Measurements from ENCODE around the gene ATP13A1. TPM values are rescaled to one million over a fixed set of nuclear protein-coding genes. Genes with fewer than 3 reads are reported as not detected.

ATP13A1 gene
- total RNA-seq, 2 experiments from 2014 or later: 114 to 131 TPM

GRCh38 chr19:19633711-19634515, 29.6 kb downstream of the ATP13A1 start:
- H3K27me3 Mint-ChIP-seq: no peaks in the 10 kb centered on the region
- DNase-seq (no peak), ATAC-seq (no peak)
- peaks cover 17% of the 10 kb centered on the region for H3K4me1 Mint-ChIP-seq
- H3K4me3 Mint-ChIP-seq: no peak overlapping the region
- CTCF ChIA-PET: interaction anchor here (1.1 kb wide), 1 partner anchor 105 kb away, joined by 3 read pairs; the partner anchor contains the start of gene YJEFN3
- no peaks in the 10 kb centered on the region for H3K9me3 Mint-ChIP-seq (ENCODE audit: low read depth)
- peaks cover 51% of the 10 kb centered on the region for H3K36me3 Mint-ChIP-seq
- no peak overlapping the region for H3K27ac Mint-ChIP-seq

GRCh38 chr19:19632661-19633060, 30.8 kb downstream of the ATP13A1 start:
- Mint-ChIP-seq H3K27ac (peak overlapping the region; percentile 30), H3K27me3 (no peaks in the 10 kb centered on the region), H3K4me3 (no peak overlapping the region), H3K36me3 (peaks cover 48% of the 10 kb centered on the region), H3K4me1 (peaks cover 20% of the 10 kb centered on the region), H3K9me3 (ENCODE audit: low read depth) (no peaks in the 10 kb centered on the region)
- no peak for DNase-seq
- no peak for ATAC-seq
- CTCF ChIA-PET: no interaction called here

- peaks cover 43% of the 10 kb centered on the region for H3K36me3 Mint-ChIP-seq
Measured at GRCh38 chr19:19631346-19631745, 32.1 kb downstream of the ATP13A1 start.

GRCh38 chr19:19630426-19630825, 33.0 kb downstream of the ATP13A1 start:
- Mint-ChIP-seq H3K4me1 (peaks cover 34% of the 10 kb centered on the region), H3K27me3 (no peaks in the 10 kb centered on the region), H3K4me3 (no peak overlapping the region), H3K27ac (no peak overlapping the region), H3K36me3 (peaks cover 42% of the 10 kb centered on the region), H3K9me3 (ENCODE audit: low read depth) (no peaks in the 10 kb centered on the region)
- CTCF ChIA-PET: no interaction called here
- no peak for DNase-seq
- ATAC-seq: no peak

More at GRCh38 chr19:19631346-19631745, 32.1 kb downstream of the ATP13A1 start:
- no peaks in the 10 kb centered on the region for H3K9me3 Mint-ChIP-seq (ENCODE audit: low read depth)
- DNase-seq: no peak
- no peak for ATAC-seq
- no peak overlapping the region for H3K4me3 Mint-ChIP-seq
- no peaks in the 10 kb centered on the region for H3K27me3 Mint-ChIP-seq
- CTCF ChIA-PET: interaction anchor here (1.1 kb wide), 1 partner anchor 13 kb away, joined by 3 read pairs; no protein-coding TSS in a partner anchor
- peak overlapping the region; percentile 52 for H3K27ac Mint-ChIP-seq
- peaks cover 32% of the 10 kb centered on the region for H3K4me1 Mint-ChIP-seq

- peaks cover 39% of the 10 kb centered on the region for H3K36me3 Mint-ChIP-seq
- no peak overlapping the region for H3K27ac Mint-ChIP-seq
- DNase-seq (no peak), ATAC-seq (no peak)
- no peaks in the 10 kb centered on the region for H3K27me3 Mint-ChIP-seq
- CTCF ChIA-PET: interaction anchor here (1.7 kb wide), 1 partner anchor 10 kb away, joined by 5 read pairs; no protein-coding TSS in a partner anchor
- peaks cover 32% of the 10 kb centered on the region for H3K4me1 Mint-ChIP-seq
- no peaks in the 10 kb centered on the region for H3K9me3 Mint-ChIP-seq (ENCODE audit: low read depth)
- no peak overlapping the region for H3K4me3 Mint-ChIP-seq
Measured at GRCh38 chr19:19630062-19630414, 33.4 kb downstream of the ATP13A1 start.

GRCh38 chr19:19628501-19629134, 34.9 kb downstream of the ATP13A1 start:
- peak overlapping the region; percentile 94 for H3K4me3 Mint-ChIP-seq
- H3K27me3 Mint-ChIP-seq: no peaks in the 10 kb centered on the region
- CTCF ChIA-PET: interaction anchor here (0.7 to 1.7 kb wide), 7 partner anchors 12 to 97 kb away, joined by 3 to 12 read pairs (median 4); no protein-coding TSS in a partner anchor
- ATAC-seq: peak; percentile 10
- H3K27ac Mint-ChIP-seq: peak overlapping the region; percentile 82
- H3K36me3 Mint-ChIP-seq: peaks cover 38% of the 10 kb centered on the region
- H3K9me3 Mint-ChIP-seq (ENCODE audit: low read depth): no peaks in the 10 kb centered on the region
- peak; percentile 62 for DNase-seq
- peaks cover 35% of the 10 kb centered on the region for H3K4me1 Mint-ChIP-seq

GRCh38 chr19:19627621-19628500, 35.6 kb downstream of the ATP13A1 start, which contains the start of gene LPAR2:
Gene LPAR2, minus strand, starts transcription at chr19:19628220. Its CDS starts 945 bp downstream, at chr19:19627275.
- peaks cover 37% of the 10 kb centered on the region for H3K4me1 Mint-ChIP-seq
- CTCF ChIA-PET: interaction anchor here (0.7 to 3.3 kb wide), 9 partner anchors 18 to 96 kb away, joined by 3 to 15 read pairs (median 4); no protein-coding TSS in a partner anchor
- DNase-seq (peak; percentile 81), ATAC-seq (peak; percentile 82)
- H3K4me3 Mint-ChIP-seq: peak within 1 kb of the TSS; percentile 94
- peaks cover 35% of the 10 kb centered on the region for H3K36me3 Mint-ChIP-seq
- no peaks in the 10 kb centered on the region for H3K27me3 Mint-ChIP-seq
- H3K9me3 Mint-ChIP-seq (ENCODE audit: low read depth): no peaks in the 10 kb centered on the region
- peak within 1 kb of the TSS; percentile 93 for H3K27ac Mint-ChIP-seq

GRCh38 chr19:19626516-19627472, 36.7 kb downstream of the ATP13A1 start:
- H3K27me3 Mint-ChIP-seq: no peaks in the 10 kb centered on the region
- peaks cover 37% of the 10 kb centered on the region for H3K4me1 Mint-ChIP-seq
- ATAC-seq: no peak
- peak overlapping the region; percentile 94 for H3K4me3 Mint-ChIP-seq
- DNase-seq: no peak
- CTCF ChIA-PET: interaction anchor here (1.2 to 3.3 kb wide), 3 partner anchors 17 to 94 kb away, joined by 3 to 15 read pairs (median 4); no protein-coding TSS in a partner anchor
- no peaks in the 10 kb centered on the region for H3K9me3 Mint-ChIP-seq (ENCODE audit: low read depth)
- H3K36me3 Mint-ChIP-seq: peaks cover 28% of the 10 kb centered on the region
- H3K27ac Mint-ChIP-seq: peak overlapping the region; percentile 93

- Mint-ChIP-seq H3K27me3 (no peaks in the 10 kb centered on the region), H3K9me3 (ENCODE audit: low read depth) (no peaks in the 10 kb centered on the region), H3K4me1 (peaks cover 40% of the 10 kb centered on the region), H3K36me3 (peaks cover 23% of the 10 kb centered on the region), H3K4me3 (no peak overlapping the region), H3K27ac (no peak overlapping the region)
- DNase-seq: no peak
- no peak for ATAC-seq
- CTCF ChIA-PET: interaction anchor here (1.4 to 1.8 kb wide), 2 partner anchors 9 to 70 kb away, joined by 6 to 7 read pairs; no protein-coding TSS in a partner anchor
Measured at GRCh38 chr19:19624032-19624570, 39.4 kb downstream of the ATP13A1 start.

GRCh38 chr19:19623383-19623782, 40.1 kb downstream of the ATP13A1 start:
- CTCF ChIA-PET: interaction anchor here (0.8 to 1.8 kb wide), 3 partner anchors 8 to 69 kb away, joined by 3 to 6 read pairs (median 3); no protein-coding TSS in a partner anchor
- H3K4me1 Mint-ChIP-seq: peaks cover 41% of the 10 kb centered on the region
- no peaks in the 10 kb centered on the region for H3K27me3 Mint-ChIP-seq
- peaks cover 21% of the 10 kb centered on the region for H3K36me3 Mint-ChIP-seq
- no peak for DNase-seq
- H3K27ac Mint-ChIP-seq: no peak overlapping the region
- H3K9me3 Mint-ChIP-seq (ENCODE audit: low read depth): no peaks in the 10 kb centered on the region
- ATAC-seq: no peak
- H3K4me3 Mint-ChIP-seq: no peak overlapping the region

- CTCF ChIA-PET: interaction anchor here (0.5 to 1.9 kb wide), 4 partner anchors 15 to 88 kb away, joined by 3 to 7 read pairs (median 4); no protein-coding TSS in a partner anchor
- no peaks in the 10 kb centered on the region for H3K9me3 Mint-ChIP-seq (ENCODE audit: low read depth)
- H3K27ac Mint-ChIP-seq: no peak overlapping the region
- ATAC-seq: no peak
- no peak overlapping the region for H3K4me3 Mint-ChIP-seq
- H3K36me3 Mint-ChIP-seq: peaks cover 21% of the 10 kb centered on the region
- H3K27me3 Mint-ChIP-seq: no peaks in the 10 kb centered on the region
- peaks cover 46% of the 10 kb centered on the region for H3K4me1 Mint-ChIP-seq
- no peak for DNase-seq
Measured at GRCh38 chr19:19619849-19620210, 43.6 kb downstream of the ATP13A1 start.
